ENCODE data around the gene DCC.

DCC gene

DNA sequence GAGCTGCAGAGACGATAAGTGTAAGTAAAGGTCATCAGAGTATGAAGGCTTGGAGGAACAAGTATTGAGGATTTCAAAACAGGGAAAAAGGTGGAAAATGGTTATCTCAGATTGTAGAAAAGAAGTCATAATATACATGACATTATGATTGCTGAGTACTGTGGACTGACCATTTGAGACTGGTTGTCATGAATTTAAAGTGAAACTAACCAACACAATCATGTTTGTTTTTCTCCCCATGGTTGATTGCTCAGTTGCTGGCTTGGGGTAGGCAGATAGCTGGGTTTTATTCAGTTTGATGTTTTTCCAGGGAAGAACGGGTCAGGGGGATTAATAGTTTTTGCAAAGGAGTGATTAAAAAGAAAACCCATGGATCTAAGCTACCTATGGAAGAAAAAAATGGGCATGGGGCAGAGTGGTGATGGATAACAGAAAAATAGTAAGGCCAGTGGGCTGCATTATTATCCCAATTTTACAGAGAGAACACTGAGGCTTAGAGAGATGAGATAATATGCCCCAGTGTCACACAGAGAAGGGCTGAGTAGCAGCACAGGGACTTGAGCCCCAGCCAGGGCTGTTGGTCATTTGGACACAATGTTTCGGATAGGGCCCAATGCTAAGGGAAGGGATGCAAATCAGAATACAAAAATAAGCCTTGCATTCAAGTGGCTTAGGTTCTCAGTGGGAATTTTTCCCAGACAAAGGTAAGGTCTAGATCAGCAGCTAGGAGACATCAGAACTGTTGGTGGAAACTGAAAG, 885.7 kb downstream of the DCC start:
- Histone ChIP-seq H3K36me3 (no peaks in the 10 kb centered on the region), H3K27ac (no peak overlapping the region)
- no peak for TF ChIP-seq Cebpa-rat (IDR thresholded peaks at IDR 0.05)

DNA sequence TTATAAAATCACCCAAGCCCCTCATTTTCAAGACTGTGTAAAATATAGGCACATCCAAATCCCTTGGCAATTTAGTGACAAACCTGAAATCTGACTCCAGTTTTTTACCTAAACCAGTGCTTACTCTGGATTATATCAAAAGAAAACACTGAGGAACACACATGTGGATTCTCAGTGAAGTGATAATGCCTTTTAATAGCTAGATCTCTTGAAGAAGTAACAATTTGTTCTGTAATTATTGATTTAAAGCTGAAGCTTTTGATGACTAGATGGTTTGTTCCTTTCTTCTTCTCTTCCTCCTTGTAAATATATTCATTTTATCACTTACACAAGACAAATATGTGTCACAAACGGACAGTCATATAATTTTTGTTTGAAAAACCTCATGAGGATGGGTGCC, 894.6 kb downstream of the DCC start:
- Histone ChIP-seq H3K9ac (no peak overlapping the region), H3K36me3 (no peaks in the 10 kb centered on the region), H3K9me3 (no peaks in the 10 kb centered on the region), H3K4me1 (no peaks in the 10 kb centered on the region), H3K4me2 (no peak overlapping the region), H3K27ac (no peak overlapping the region), H3K27me3 (no peaks in the 10 kb centered on the region), H3K4me3 (no peak overlapping the region), H4K20me1 (no peaks in the 10 kb centered on the region)
- no peak for TF ChIP-seq Cebpa-rat (IDR thresholded peaks at IDR 0.05)

More for the DNA sequence above, 885.7 kb downstream of the DCC start:
- Histone ChIP-seq H3K4me3 (no peak overlapping the region), H4K20me1 (no peaks in the 10 kb centered on the region), H3K4me2 (no peak overlapping the region), H3K9ac (no peak overlapping the region), H3K27me3 (no peaks in the 10 kb centered on the region), H3K4me1 (no peaks in the 10 kb centered on the region), H3K9me3 (no peaks in the 10 kb centered on the region)

DNA sequence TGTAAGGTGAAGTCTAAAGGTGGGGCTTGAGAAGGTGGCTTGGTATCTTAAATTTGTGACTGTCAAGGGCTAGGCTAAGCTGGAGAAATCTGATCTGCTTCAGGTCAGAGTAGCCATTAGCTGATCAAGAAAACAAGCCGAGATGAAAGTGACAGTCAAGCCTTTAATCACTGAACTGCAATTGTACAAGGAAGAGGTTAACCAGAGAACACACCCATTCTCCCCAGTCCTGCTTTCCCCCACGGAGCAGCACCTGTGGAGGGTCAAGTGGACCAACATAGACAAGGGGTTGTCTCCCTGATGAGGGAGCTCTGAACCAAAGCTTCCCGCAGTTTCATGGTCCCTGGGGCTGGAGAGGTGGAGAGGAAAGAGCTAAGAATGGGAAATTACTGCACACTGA, 901.2 kb downstream of the DCC start:
- no peak overlapping the region for H3K27ac ChIP-seq
- H3K4me2 ChIP-seq, result no peak overlapping the region
- H3K4me1 ChIP-seq, result peaks cover 5% of the 10 kb centered on the region; the same call in 1 of the 2 replicates
- no peaks in the 10 kb centered on the region for H4K20me1 ChIP-seq
- no peaks in the 10 kb centered on the region for H3K27me3 ChIP-seq
- peaks cover 5% of the 10 kb centered on the region; the same call in 1 of the 2 replicates for H3K9me3 ChIP-seq
- no peak for TF ChIP-seq Cebpa-rat (IDR thresholded peaks at IDR 0.05)
- H3K36me3 ChIP-seq, result no peaks in the 10 kb centered on the region
- H3K9ac ChIP-seq, result no peak overlapping the region
- no peak overlapping the region for H3K4me3 ChIP-seq

DNA sequence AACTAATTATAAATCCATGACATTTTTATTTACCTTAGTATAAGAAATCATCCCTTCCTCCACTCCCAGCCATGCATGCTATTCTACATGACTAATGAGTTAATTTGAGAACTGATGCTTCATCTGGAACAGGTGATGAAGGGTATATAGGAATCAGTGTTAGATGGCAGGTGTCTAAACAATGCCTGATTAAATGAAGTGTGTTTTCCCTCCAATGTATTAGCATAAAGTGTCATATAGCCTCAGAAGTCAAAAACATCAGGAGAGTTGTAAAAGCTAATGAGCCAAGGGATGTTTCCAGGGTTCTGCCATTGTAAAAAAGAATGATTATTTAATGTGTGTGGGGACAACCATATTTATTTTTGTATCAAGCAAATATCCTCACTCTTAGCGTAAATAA, 913.8 kb downstream of the DCC start:
- H4K20me1 ChIP-seq, result no peaks in the 10 kb centered on the region
- no peak overlapping the region for H3K9ac ChIP-seq
- H3K9me3 ChIP-seq, result no peaks in the 10 kb centered on the region
- H3K27me3 ChIP-seq, result no peaks in the 10 kb centered on the region
- H3K36me3 ChIP-seq, result no peaks in the 10 kb centered on the region
- H3K27ac ChIP-seq, result no peak overlapping the region
- no peak overlapping the region for H3K4me3 ChIP-seq
- TF ChIP-seq Cebpa-rat (IDR thresholded peaks at IDR 0.05), result no peak
- no peak overlapping the region for H3K4me2 ChIP-seq
- H3K4me1 ChIP-seq, result no peaks in the 10 kb centered on the region

DNA sequence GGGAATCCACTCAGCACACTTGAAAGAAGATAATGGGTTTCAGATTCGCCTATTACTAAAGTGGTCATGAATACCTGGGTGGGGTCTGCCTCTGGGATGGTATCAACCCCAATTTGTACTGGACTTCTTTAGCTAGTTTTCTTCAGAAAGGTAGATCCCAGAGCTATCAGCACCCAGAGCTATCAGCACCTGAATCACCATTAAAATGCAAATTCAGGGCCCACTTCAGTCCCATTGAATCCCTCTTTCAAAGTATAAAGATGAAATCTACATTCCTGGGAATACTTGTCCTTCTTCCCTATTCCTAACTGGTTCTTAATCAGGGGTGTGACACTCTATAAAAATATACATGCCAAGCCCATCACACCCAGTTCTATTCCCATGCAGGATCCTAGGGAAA, 914.3 kb downstream of the DCC start:
- no peak overlapping the region for H3K27ac ChIP-seq

DNA sequence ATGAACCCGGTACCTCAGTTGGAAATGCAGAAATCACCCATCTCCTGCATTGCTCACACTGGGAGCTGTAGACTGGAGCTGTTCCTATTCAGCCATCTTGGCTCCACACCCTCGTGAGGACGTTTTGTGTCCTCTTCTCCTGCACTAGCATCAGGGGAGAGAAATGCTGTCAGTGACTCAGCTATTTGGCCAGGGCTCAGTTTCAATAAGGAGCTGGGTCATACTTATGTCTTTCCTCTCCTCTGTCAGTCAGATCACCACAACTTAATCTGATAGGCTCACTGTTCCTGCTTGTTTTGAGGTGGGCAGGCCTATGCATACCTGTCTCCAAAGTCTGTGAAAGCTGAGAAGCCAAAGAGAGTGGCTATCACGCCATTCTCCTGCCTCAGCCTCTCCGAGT, 921.2 kb downstream of the DCC start:
- H4K20me1 ChIP-seq, result no peaks in the 10 kb centered on the region
- H3K4me3 ChIP-seq, result no peak overlapping the region
- no peaks in the 10 kb centered on the region for H3K4me1 ChIP-seq
- H3K9ac ChIP-seq, result no peak overlapping the region
- no peak overlapping the region for H3K27ac ChIP-seq
- H3K9me3 ChIP-seq, result no peaks in the 10 kb centered on the region
- H3K27me3 ChIP-seq, result no peaks in the 10 kb centered on the region
- no peak overlapping the region for H3K4me2 ChIP-seq
- H3K36me3 ChIP-seq, result no peaks in the 10 kb centered on the region
- no peak for TF ChIP-seq Cebpa-rat (IDR thresholded peaks at IDR 0.05)

More for the DNA sequence above, 914.3 kb downstream of the DCC start:
- no peak overlapping the region for H3K9ac ChIP-seq
- no peak for TF ChIP-seq Cebpa-rat (IDR thresholded peaks at IDR 0.05)
- no peaks in the 10 kb centered on the region for H4K20me1 ChIP-seq
- no peaks in the 10 kb centered on the region for H3K9me3 ChIP-seq
- H3K4me1 ChIP-seq, result no peaks in the 10 kb centered on the region
- H3K4me3 ChIP-seq, result no peak overlapping the region
- no peaks in the 10 kb centered on the region for H3K27me3 ChIP-seq
- H3K4me2 ChIP-seq, result no peak overlapping the region
- no peaks in the 10 kb centered on the region for H3K36me3 ChIP-seq

DNA sequence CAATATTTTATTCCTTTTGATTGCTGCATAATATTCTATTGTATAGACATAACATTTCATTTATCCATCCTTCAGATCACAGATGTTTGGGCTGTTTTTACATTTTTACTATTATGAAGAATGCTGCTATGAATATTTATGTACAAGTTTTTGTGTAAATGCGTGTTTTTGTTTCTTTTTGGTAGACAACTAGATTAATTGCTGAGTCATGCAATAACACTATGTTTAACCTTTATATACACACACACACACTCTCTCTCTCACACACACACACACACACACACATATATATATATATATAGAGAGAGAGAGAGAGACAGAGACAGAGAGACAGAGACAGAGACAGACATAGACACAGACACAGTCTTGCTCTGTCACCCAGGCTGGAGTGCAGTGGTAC, 926.9 kb downstream of the DCC start:
- no peaks in the 10 kb centered on the region for H4K20me1 ChIP-seq
- no peak overlapping the region for H3K4me2 ChIP-seq
- no peak overlapping the region for H3K27ac ChIP-seq
- no peak overlapping the region for H3K9ac ChIP-seq
- H3K4me1 ChIP-seq, result no peaks in the 10 kb centered on the region
- H3K4me3 ChIP-seq, result no peak overlapping the region
- no peaks in the 10 kb centered on the region for H3K9me3 ChIP-seq
- H3K27me3 ChIP-seq, result no peaks in the 10 kb centered on the region
- no peak for TF ChIP-seq Cebpa-rat (IDR thresholded peaks at IDR 0.05)
- no peaks in the 10 kb centered on the region for H3K36me3 ChIP-seq

DNA sequence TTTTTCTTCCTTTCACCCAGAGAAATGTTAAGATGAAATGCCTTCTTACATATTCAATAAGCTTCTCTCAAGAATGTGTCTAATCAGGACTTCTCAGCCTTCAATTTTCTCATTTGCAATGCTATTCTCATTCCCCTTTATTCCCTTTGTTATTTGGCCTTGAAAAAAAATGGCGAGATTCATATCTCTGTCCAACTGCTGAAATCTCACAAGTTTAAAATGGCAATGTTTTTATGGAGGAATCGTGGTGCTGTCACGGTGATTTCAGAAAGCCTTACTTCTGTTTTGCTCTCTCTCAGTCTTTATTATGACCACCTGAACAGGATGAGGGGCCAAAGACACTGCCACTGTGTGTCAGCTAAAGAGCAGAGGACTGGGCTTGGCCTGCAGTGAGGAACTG, 928.5 kb downstream of the DCC start:
- H3K27ac ChIP-seq, result no peak overlapping the region
- no peaks in the 10 kb centered on the region for H4K20me1 ChIP-seq
- no peak overlapping the region for H3K4me2 ChIP-seq
- H3K27me3 ChIP-seq, result no peaks in the 10 kb centered on the region
- H3K9me3 ChIP-seq, result no peaks in the 10 kb centered on the region
- no peak overlapping the region for H3K4me3 ChIP-seq
- no peak overlapping the region for H3K9ac ChIP-seq
- TF ChIP-seq Cebpa-rat (IDR thresholded peaks at IDR 0.05), result no peak
- H3K4me1 ChIP-seq, result no peaks in the 10 kb centered on the region
- no peaks in the 10 kb centered on the region for H3K36me3 ChIP-seq

DNA sequence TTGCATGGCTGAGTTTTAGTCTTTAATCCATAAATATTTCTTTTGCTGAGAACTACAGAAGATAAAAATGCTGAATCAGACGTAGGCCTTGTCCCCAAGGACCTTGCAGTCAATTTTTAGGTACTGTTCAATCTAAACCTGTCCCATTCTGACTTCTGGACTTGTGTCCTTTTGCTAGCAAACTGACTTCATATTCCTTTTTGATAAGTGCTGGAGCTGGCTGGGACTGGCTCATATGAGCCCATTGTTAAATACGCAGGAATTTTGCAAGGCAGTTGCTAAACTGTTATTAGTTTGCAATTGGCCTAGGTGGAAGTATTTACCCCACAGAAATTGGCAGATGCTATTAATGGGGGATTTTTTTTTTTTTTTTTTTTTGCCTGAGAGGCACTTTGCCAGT, 941.4 kb downstream of the DCC start:
- Histone ChIP-seq H3K4me1 (no peaks in the 10 kb centered on the region), H3K27ac (no peak overlapping the region), H3K9me3 (no peaks in the 10 kb centered on the region), H4K20me1 (no peaks in the 10 kb centered on the region), H3K4me2 (no peak overlapping the region), H3K9ac (no peak overlapping the region), H3K4me3 (no peak overlapping the region), H3K36me3 (no peaks in the 10 kb centered on the region), H3K27me3 (no peaks in the 10 kb centered on the region)
- no peak for TF ChIP-seq Cebpa-rat (IDR thresholded peaks at IDR 0.05)

DNA sequence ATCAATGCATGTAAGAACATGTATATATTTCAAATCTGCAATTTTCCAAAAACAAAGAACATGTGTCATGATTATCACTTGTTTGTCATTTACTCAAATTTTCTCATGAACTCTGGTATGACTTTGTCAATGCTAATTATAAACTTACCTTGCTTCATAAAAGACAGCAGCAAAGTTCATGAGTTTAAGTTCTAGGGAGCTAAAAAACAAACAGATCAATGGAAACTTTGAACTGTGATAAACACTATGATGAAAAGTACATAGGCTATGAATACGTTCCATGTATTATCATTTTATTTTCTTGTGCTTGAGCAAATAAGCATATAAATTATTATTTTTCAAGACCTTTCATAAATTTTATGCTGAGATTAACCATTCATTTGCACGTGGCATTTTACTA, 943.7 kb downstream of the DCC start:
- H4K20me1 ChIP-seq, result no peaks in the 10 kb centered on the region
- H3K9me3 ChIP-seq, result no peaks in the 10 kb centered on the region
- no peak overlapping the region for H3K4me3 ChIP-seq
- H3K36me3 ChIP-seq, result no peaks in the 10 kb centered on the region
- no peaks in the 10 kb centered on the region for H3K4me1 ChIP-seq
- no peak for TF ChIP-seq Cebpa-rat (IDR thresholded peaks at IDR 0.05)
- H3K4me2 ChIP-seq, result no peak overlapping the region
- H3K27me3 ChIP-seq, result no peaks in the 10 kb centered on the region
- no peak overlapping the region for H3K27ac ChIP-seq
- H3K9ac ChIP-seq, result no peak overlapping the region

DNA sequence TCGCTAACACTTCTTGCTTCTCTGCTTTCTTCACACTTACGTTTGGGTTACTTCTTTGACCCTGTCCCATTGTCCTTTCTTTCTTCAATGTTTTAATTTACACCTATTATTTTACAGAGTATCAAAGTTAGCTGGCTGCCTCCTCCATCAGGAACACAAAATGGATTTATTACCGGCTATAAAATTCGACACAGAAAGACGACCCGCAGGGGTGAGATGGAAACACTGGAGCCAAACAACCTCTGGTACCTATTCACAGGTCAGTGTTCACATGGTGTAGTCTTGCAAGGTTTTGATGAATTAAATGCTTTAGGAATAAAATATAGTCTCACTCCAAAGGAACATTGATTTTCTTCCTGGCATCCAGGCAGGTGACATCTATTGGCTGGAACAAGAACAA, 965.5 kb downstream of the DCC start:
- TF ChIP-seq Cebpa-rat (IDR thresholded peaks at IDR 0.05), result no peak
- Histone ChIP-seq H3K36me3 (no peaks in the 10 kb centered on the region), H3K9ac (no peak overlapping the region)

More for the DNA sequence above, 965.5 kb downstream of the DCC start:
- no peak overlapping the region for H3K4me2 ChIP-seq
- no peak overlapping the region for H3K4me3 ChIP-seq
- H3K27me3 ChIP-seq, result no peaks in the 10 kb centered on the region
- H3K4me1 ChIP-seq, result no peaks in the 10 kb centered on the region
- H4K20me1 ChIP-seq, result no peaks in the 10 kb centered on the region
- H3K27ac ChIP-seq, result no peak overlapping the region
- H3K9me3 ChIP-seq, result peaks cover 4% of the 10 kb centered on the region; the same call in 1 of the 2 replicates

All from BLaER1 (cell line).